Dermis blood vessel endothelial cell (primary cell): ENCODE results near the gene SLC9A9. TPM values are rescaled to one million over a fixed set of nuclear protein-coding genes. Genes with fewer than 3 reads are reported as not detected.
"Not testable (repeated sequence)": the region's sequence is repeated elsewhere in the genome, so short reads cannot be mapped to it uniquely, and the experiment has no call there.

Experiments
- DNase-seq: peaks from one replicate; pipeline ENCODE4 v3.0.0; 2010
- total RNA-seq: library from RNA; depleted of rRNA; stranded (reverse); fragments of >200 nt; gene quantifications from 2 replicates; pipeline ENCODE4 v1.2.3, GENCODE V29; 2014

The SLC9A9 gene
- total RNA-seq, 1 donor from 2014 or later, result 3.2 TPM

- no peak for DNase-seq
Observed at GRCh38 chr3:143808030-143808429, 40.2 kb downstream of the SLC9A9 start.

- no peak for DNase-seq
Observed at GRCh38 chr3:143806038-143806437, 42.2 kb downstream of the SLC9A9 start.

DNA sequence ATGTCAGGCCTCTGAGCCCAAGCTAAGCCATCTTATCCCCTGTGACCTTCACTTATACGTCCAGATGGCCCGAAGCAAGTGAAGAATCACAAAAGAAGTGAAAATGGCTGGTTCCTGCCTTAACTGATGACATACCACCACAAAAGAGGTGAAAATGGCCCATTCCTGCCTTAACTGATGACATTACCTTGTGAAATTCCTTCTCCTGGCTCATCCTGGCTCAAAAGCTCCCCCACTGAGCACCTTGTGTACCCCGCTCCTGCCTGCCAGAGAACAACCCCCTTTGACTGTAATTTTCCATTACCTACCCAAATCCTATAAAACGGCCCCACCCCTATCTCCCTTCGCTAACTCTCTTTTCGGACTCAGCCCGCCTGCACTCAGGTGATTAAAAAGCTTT is 42.8 kb downstream of the SLC9A9 start:
- not testable (repeated sequence) for DNase-seq

GRCh38 chr3:143801046-143801445 is 47.2 kb downstream of the SLC9A9 start:
- DNase-seq, result not testable (repeated sequence)

GRCh38 chr3:143798151-143798550 is 50.1 kb downstream of the SLC9A9 start:
- not testable (repeated sequence) for DNase-seq

- DNase-seq, result no peak
Observed at GRCh38 chr3:143795874-143796273, 52.4 kb downstream of the SLC9A9 start.

DNA sequence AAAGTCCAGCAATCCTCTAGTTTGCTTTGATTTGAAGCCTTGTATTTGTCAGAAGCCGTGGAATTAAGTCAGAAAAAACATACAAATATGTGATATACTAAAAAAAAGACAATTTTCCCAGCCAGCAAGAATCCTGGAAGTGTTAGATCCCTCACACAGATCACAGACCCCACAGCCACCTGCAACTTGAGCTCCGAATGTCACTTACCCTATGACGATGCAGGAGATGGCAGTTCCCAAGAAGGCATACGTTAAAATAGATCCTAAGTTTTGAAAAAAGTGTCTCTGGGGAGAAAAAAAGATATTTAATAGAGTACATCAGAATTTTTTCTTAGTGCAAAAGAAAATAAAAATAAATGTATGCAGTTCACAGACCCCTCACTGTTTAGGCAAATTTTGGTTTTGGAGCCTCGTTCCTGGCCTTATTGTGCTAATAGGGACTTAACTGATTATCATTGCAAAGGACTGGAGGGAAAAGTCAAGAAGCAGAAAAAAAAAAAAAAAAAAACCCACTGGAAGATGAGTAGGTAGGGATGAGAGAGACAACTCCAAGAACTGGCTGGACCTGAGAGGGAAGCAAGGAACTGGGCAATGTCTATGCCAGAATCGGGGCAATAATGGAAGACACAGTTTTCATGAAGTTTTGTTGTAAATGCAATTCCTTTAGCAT is 53.3 kb downstream of the SLC9A9 start:
- no peak for DNase-seq

DNA sequence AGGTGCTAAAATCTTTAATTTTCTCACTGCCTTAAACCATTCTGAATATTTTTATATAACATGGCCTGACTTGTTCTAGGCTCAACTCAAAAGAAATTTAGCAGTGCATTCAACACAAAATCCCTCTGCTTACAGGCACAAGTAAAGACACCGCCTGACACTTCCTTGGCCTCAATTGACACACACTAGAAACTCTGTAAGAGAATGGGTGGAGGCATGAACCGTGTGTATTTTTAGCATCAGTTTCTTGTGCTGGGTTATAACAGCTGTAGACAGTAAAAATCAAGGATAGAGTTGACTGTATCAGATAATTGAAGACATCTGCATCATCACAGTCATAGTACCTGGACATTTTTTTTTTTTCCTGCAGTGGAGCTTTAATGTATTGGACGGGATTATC is 54.3 kb downstream of the SLC9A9 start:
- no peak for DNase-seq

DNA sequence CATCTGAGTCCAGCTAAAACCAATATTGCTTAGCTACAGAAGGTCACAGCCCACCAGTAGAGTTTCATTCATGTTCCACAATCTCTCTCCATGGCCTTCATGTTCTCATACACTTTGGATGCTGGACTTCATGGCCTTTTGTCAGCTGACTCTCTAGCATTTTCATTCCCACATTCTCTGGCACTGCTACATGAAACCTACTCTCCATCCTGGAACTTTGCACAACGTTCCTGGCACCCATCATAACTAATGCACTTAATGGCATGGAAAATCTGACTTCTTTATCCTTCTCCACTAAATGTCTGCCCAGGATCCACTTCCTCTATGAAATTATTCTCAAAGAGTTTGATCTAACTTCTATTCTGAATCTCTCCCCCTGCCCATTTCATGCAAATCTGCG is 56.9 kb downstream of the SLC9A9 start:
- no peak for DNase-seq

GRCh38 chr3:143786219-143787191 is 61.8 kb downstream of the SLC9A9 start:
- no peak for DNase-seq

GRCh38 chr3:143784446-143784845 is 63.8 kb downstream of the SLC9A9 start:
- no peak for DNase-seq

GRCh38 chr3:143783851-143784370 is 64.4 kb downstream of the SLC9A9 start:
- DNase-seq, result no peak

- peak; percentile 52 for DNase-seq
Observed at GRCh38 chr3:143775459-143775858, 72.8 kb downstream of the SLC9A9 start.

GRCh38 chr3:143771939-143772338 is 76.3 kb downstream of the SLC9A9 start:
- no peak for DNase-seq

DNA sequence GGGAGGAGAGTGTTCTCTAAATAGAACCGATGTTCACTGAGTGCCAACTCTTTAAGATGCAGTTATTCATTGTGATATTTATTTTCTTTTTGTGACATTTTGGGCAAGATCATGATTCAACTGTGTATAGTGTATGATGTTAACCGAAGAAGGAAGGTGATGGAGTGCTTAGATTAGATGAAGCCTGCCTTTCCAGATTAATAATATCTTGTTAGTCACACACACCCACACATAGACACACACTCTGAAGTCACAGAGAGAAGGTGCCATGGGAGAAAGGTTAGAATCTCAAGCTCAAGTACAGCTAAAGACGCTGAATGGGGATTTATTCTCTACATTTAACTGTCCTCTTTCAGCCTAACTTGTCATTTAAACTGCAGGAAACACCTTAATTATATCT is 77.0 kb downstream of the SLC9A9 start:
- DNase-seq, result no peak

DNA sequence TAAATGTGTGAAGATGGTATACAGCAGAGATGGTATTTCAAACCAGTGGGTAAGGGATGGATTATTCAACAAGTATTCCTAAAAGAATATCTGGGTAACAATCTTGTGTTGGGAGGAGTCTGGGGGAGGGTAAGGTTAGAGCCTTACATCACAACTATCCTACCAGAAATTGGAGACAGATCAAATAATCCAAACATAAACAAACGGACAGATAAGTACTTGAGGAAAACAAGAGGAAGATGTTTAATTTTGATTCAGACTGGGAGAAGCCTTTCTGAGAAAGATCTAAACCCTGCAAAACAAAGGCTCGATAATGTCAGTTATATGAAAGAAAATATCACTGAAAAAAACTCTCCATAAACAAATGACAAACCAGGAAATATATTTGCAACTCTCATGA is 77.9 kb downstream of the SLC9A9 start:
- no peak for DNase-seq

DNA sequence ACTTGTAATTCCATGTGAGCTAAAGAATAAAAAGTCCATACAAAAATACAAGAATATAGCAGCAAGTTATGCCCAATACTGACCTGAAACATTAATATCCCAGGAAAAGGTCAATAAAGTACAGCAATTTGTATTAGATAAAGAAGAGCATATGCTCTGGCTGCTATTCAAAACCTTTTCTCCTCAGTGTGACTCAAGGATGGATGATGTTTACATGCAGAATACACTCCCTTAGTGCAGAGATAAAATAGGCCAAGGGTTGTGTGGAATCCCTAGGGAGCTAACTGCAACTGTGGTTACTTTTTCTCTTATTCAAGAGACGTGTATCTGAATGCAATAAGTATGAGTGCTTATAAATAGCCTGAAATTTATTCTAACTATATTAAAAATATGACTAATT is 78.7 kb downstream of the SLC9A9 start:
- DNase-seq, result no peak

- no peak for DNase-seq
Observed at GRCh38 chr3:143764840-143765239, 83.4 kb downstream of the SLC9A9 start.

- DNase-seq, result peak; percentile 53
Observed at GRCh38 chr3:143763564-143764162, 84.6 kb downstream of the SLC9A9 start.

- no peak for DNase-seq
Observed at GRCh38 chr3:143757691-143758090, 90.6 kb downstream of the SLC9A9 start.

- DNase-seq, result no peak
Observed at GRCh38 chr3:143755978-143756377, 92.3 kb downstream of the SLC9A9 start.

- no peak for DNase-seq
Observed at GRCh38 chr3:143754090-143754489, 94.2 kb downstream of the SLC9A9 start.

DNA sequence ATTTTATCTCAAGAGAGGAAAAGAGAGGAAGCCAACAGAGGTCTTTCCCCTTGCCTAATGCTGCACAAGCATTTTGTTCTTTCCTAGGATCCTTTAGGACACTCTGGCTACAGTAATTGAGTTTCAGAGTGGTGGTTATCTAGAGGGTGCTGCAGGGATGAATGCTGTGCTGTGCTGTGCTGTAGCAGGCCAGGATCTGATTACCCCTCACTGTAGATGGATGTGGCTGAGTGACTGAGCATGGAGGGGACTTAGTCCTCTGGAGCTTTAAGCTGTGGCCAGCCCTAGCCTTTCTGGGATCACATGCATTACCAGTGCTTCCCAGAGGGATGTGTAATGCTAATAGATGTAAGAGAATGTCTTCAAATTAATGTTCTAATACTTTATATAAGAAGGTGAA is 94.8 kb downstream of the SLC9A9 start:
- DNase-seq, result no peak
